Effector memory CD8-positive, alpha-beta T cell (primary cell): ENCODE results near the gene KLK8.
"Not testable (repeated sequence)": the region's sequence is repeated elsewhere in the genome, so short reads cannot be mapped to it uniquely, and the experiment has no call there.

Source experiments
- ATAC-seq: fragments of 150-1000 bp; cut with Tn5 transposase; replicated peaks from 2 replicates; pipeline ENCODE4 v1.10.0; 2021; ENCODE audit warnings: mild to moderate bottlenecking, moderate library complexity
- DNase-seq, 3 experiments: peaks; one replicate each; pipeline ENCODE4 v3.0.0; 2021
- H3K27ac Mint-ChIP-seq, 2 donors: one replicate each; pipeline ENCODE4 v1.8.0; 2022; ENCODE audit warnings: mild to moderate bottlenecking in 2 of 2, mixed read lengths in 2 of 2, moderate library complexity in 2 of 2
- H3K27me3 Mint-ChIP-seq, 2 donors: one replicate each; pipeline ENCODE4 v1.8.0; 2022; ENCODE audit warnings: mixed read lengths in 2 of 2
- H3K36me3 Mint-ChIP-seq: one replicate; pipeline ENCODE4 v1.8.0; 2022; ENCODE audit warnings: mild to moderate bottlenecking, moderate library complexity, mixed read lengths; ENCODE audit not compliant: insufficient read depth
- H3K4me1 Mint-ChIP-seq, 2 donors: one replicate each; pipeline ENCODE4 v1.8.0; 2022; ENCODE audit warnings: low read depth in 2 of 2, mixed read lengths in 2 of 2
- H3K4me3 Mint-ChIP-seq, 2 donors: one replicate each; pipeline ENCODE4 v1.8.0; 2022; ENCODE audit warnings: mild to moderate bottlenecking in 2 of 2, mixed read lengths in 2 of 2, moderate library complexity in 2 of 2
- H3K9me3 Mint-ChIP-seq, 2 donors: one replicate each; pipeline ENCODE4 v1.8.0; 2022; ENCODE audit warnings: mixed read lengths in 2 of 2

KLK8 gene

DNA sequence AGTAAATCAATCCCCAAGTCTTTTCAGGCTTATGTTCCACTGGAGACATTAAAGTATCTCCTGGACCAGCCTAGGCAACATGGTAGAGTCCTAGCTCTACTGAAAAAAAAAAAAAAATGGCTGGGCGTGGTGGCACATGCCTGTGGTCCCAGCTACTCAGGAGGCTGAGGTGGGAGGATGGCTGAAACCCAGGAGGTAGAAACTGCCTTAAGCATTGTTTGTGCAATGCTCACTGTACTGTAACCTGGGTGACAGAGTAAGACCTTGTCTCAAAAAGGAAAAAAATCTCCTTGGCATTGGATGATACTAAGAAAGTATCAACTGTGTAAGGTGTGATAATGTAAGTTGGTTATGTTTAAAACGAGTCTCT, 8.8 kb downstream of the KLK8 start:
- no peaks in the 10 kb centered on the region for H3K9me3 Mint-ChIP-seq
- peaks cover 36 to 50% of the 10 kb centered on the region in 2 donors for H3K27me3 Mint-ChIP-seq
- H3K4me1 Mint-ChIP-seq = no peaks in the 10 kb centered on the region
- no peaks in the 10 kb centered on the region for H3K36me3 Mint-ChIP-seq
- H3K27ac Mint-ChIP-seq = no peak overlapping the region
- DNase-seq (no peak), ATAC-seq (no peak)
- H3K4me3 Mint-ChIP-seq = no peak overlapping the region

DNA sequence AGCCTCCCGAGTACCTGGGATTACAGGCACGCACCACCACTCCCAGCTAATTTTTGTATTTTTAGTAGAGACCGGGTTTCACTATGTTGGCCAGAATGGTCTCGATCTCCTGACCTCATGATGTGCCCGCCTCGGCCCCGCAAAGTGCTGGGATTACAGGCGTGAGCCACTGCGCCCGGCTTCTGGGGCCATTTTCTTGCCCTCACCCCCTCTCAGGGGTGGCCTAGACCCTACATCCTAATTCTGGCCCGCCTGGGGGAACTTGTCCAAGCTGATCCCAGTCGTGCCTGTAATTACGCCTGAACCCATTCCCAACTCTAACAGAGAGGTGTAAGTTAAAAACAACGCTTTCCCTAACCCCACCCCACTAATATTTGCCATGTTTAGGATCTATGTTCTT, 17.0 kb downstream of the KLK8 start:
- not testable (repeated sequence) for H3K4me3 Mint-ChIP-seq, H3K27ac Mint-ChIP-seq, H3K36me3 Mint-ChIP-seq, ATAC-seq, H3K9me3 Mint-ChIP-seq, H3K4me1 Mint-ChIP-seq, DNase-seq
- H3K27me3 Mint-ChIP-seq = peaks cover 67 to 82% of the 10 kb centered on the region in 2 donors

DNA sequence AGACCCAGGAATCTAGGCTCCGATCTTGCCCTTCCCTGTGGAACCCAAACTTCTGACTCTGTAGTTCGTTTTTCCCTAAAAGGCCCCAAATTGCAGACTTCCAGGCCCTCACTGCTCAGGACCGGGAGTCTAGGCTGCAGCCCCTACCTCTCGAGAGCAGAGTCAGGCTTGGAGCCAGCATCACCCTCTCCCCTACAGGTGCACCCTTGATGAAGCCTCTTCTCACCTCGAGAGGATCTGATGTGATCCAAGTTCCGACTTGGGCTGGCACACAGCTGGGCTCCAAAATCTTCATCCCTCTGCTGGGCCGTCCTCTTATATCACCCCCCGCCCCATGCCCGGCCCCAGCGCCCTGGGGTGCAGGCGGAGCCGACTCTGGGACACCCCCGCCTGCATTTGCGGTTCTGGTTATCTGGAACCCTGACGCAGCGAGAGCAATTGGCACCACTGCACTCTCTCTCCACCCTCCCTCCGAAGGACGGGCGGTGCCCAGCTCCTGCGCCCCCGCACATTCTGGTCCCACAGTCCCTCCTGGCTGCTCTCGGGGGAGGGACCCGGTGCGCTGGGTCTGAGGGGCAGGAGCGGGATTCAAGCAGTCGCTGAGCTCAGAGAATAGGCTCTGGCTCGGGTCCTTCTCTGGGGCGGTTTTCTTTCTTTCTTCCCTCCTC, 17.6 kb downstream of the KLK8 start, which contains the start of gene KLK7:
TSS of gene KLK7 (minus strand) at position 293 of the 668 bp plus-strand sequence. CDS start 1,518 bp downstream, outside the sequence.
- Mint-ChIP-seq H3K4me1 (no peaks in the 10 kb centered on the region), H3K9me3 (peaks cover 0 to 2% of the 10 kb centered on the region in 2 donors), H3K36me3 (no peaks in the 10 kb centered on the region), H3K27ac (no peak within 1 kb of the TSS), H3K4me3 (no peak within 1 kb of the TSS), H3K27me3 (peaks cover 66 to 82% of the 10 kb centered on the region in 2 donors)
- ATAC-seq (no peak), DNase-seq (no peak)

DNA sequence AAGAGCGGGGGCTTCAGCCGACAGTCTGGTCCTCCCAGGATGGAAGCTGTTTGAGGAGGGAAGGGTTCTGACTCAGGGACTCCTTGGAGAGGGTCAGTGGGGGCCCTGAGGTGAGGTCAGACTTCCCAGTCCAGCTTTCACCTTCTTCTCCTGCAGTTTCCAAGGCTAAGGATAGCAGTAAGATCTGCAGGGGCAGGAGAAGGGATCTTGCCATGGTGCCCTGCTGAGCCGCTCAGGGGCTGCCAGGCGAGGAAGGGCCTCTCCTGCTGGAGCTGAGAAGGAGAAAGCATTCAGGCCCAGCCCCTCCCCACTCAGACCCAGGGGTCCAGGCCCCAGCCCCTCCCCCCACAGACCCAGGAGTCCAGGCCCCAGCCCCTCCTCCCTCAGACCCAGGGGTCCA, 19.2 kb downstream of the KLK8 start:
- peaks cover 0 to 2% of the 10 kb centered on the region in 2 donors for H3K9me3 Mint-ChIP-seq
- no peak for ATAC-seq
- H3K4me1 Mint-ChIP-seq = no peaks in the 10 kb centered on the region
- no peaks in the 10 kb centered on the region for H3K36me3 Mint-ChIP-seq
- DNase-seq = no peak
- H3K4me3 Mint-ChIP-seq = no peak overlapping the region
- no peak overlapping the region for H3K27ac Mint-ChIP-seq
- peaks cover 67 to 82% of the 10 kb centered on the region in 2 donors for H3K27me3 Mint-ChIP-seq

DNA sequence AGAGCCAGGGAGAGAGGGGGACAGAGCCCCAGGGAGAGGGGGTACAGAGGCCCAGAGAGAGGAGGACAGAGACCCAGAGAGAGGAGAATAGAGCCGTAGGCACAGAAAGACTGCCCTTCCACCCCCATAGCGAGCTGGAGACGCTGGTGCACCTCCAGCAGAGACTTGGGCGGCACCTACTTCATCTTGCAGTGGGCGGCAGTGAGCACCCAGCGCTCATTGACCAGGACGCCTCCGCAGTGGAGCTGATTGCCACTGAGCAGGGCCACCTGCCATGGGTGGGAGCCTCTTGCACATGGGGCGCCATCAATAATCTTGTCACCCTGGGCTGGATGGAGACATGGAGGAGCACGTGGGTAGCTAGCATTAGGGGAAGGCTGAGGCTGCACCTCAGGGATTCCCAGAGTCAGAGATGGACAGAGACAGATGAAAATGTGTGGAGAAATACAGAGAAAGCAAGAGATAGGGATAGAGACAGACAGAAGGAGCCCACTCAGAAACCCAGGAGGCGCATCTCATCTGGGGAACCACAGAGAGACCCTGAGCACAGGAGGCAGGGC, 19.7 kb downstream of the KLK8 start:
- ATAC-seq (no peak), DNase-seq (no peak)
- Mint-ChIP-seq H3K9me3 (peaks cover 0 to 2% of the 10 kb centered on the region in 2 donors), H3K27ac (no peak overlapping the region), H3K4me1 (no peaks in the 10 kb centered on the region), H3K27me3 (peaks cover 70 to 85% of the 10 kb centered on the region in 2 donors), H3K4me3 (no peak overlapping the region), H3K36me3 (no peaks in the 10 kb centered on the region)

DNA sequence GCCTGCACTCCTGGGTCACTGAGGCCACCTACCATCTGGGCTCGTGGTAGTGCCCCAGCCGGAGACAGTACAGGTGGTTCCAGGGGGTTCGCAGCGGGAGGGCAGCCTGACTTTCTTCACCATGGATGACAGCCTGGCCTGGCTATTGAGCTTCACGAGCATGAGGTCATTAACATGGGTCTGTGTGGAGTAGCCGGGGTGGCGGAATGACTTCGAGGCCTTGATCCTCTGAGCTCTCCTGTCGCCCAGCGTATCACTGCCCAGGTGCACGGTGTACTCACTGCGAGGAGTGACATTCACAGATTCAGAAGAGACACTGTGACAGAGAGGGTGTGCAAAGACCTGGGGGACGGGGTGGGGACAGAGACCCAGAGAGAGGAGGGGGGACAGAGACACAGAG, 21.2 kb downstream of the KLK8 start:
- peaks cover 72 to 87% of the 10 kb centered on the region in 2 donors for H3K27me3 Mint-ChIP-seq
- peaks cover 0 to 4% of the 10 kb centered on the region in 2 donors for H3K4me1 Mint-ChIP-seq
- no peaks in the 10 kb centered on the region for H3K36me3 Mint-ChIP-seq
- H3K9me3 Mint-ChIP-seq = peaks cover 0 to 2% of the 10 kb centered on the region in 2 donors
- H3K27ac Mint-ChIP-seq = no peak overlapping the region
- ATAC-seq (no peak), DNase-seq (no peak)
- H3K4me3 Mint-ChIP-seq = no peak overlapping the region

DNA sequence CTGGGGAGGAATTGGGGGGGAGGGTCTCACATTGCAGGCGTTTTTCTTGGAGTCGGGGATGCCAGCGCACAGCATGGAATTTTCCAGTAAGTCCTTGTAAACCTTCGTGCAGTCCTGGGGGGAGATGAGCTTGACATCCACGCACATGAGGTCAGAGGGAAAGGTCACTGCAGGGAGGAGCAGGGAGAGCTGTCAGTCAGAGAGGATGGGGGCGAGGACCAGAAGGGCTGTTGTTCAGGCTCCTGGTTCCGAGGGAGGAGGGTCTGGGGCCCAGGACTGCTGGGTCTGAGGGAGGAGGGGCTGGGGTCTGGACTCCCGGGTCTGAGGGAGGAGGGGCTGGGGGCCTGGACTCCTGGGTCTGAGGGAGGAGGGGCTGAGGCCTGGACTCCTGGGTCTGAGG, 21.6 kb downstream of the KLK8 start:
- H3K27me3 Mint-ChIP-seq = peaks cover 68 to 82% of the 10 kb centered on the region in 2 donors
- no peak overlapping the region for H3K4me3 Mint-ChIP-seq
- H3K36me3 Mint-ChIP-seq = no peaks in the 10 kb centered on the region
- DNase-seq = no peak
- H3K9me3 Mint-ChIP-seq = peaks cover 0 to 2% of the 10 kb centered on the region in 2 donors
- H3K27ac Mint-ChIP-seq = no peak overlapping the region
- H3K4me1 Mint-ChIP-seq = peaks cover 0 to 4% of the 10 kb centered on the region in 2 donors
- no peak for ATAC-seq

DNA sequence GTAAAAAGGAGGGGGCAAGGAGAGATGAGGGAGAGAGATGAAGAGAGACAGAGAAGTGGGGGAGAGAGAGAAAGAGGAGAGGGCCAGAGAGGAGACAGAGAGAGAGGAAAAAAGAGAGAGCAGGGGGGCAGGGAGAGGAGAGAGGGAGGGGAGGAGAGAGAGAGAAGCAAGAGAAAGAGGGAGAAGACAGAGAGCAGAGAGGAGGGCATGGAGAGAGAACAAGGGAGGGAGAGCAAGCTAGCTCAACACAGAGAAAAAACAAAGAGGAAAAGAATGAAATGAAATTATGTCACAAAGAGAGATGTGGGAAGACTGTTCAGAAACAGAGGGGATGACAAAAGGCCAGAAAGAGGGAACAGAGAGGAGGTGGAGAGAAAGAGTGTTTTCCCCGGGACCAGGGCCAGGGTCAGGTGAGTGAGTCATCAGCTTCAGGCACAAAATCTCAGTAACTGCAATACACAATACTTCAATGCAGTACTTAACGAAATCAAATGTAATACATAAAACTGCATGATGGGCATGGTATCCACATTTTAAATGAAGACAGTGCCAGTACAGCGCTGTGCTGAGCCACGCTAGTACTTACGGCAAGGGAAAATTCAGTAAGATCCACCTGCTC, 22.5 kb downstream of the KLK8 start:
- Mint-ChIP-seq H3K9me3 (peaks cover 0 to 2% of the 10 kb centered on the region in 2 donors), H3K27me3 (peaks cover 62 to 74% of the 10 kb centered on the region in 2 donors)
- DNase-seq = no peak

DNA sequence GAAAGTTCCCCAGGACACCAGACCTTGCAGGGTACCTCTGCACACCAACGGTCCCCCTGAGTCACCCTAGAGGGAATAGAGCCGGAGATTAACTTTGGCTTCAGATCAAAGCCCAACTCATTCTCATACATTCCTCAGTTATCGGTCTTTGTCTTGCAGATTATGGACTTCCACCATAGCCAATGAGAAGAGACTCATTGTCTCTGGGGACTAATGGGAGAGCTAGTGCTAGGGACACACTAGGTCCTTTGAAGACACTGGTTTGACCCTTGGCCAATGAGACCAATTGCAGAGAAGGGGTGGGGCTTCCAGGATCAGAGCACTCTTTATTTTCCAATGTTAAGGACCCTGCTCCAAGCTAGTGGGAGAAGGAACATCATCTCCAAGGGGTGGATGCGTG, 23.8 kb downstream of the KLK8 start:
- Mint-ChIP-seq H3K27ac (no peak overlapping the region), H3K4me3 (no peak overlapping the region)

More for the DNA sequence above, 22.5 kb downstream of the KLK8 start:
- Mint-ChIP-seq H3K36me3 (no peaks in the 10 kb centered on the region), H3K27ac (no peak overlapping the region), H3K4me3 (no peak overlapping the region), H3K4me1 (peaks cover 0 to 4% of the 10 kb centered on the region in 2 donors)
- no peak for ATAC-seq

DNA sequence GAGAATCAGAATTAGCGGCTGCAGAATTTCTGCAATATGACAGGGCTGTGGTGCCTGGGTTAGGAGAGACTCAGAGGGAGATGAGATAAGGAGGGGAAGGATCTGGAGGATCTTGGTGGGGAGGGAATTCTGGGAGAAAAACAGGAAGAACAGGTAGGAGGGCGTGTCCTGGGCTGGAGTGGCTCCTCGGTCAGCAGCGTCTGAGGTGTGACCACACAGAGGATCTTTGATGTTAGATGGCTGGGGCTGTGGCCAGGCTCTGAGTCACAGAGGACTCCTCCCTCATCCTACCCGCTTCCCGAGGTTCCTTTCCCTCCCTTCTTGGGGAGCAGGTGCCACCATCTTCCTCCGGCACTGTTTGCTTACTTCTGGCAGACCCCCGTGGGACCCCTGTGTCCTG, 25.6 kb downstream of the KLK8 start:
- H3K4me1 Mint-ChIP-seq = peaks cover 0 to 4% of the 10 kb centered on the region in 2 donors
- no peak for ATAC-seq
- no peak overlapping the region for H3K27ac Mint-ChIP-seq
- no peak for DNase-seq
- H3K9me3 Mint-ChIP-seq = no peaks in the 10 kb centered on the region
- H3K4me3 Mint-ChIP-seq = no peak overlapping the region
- no peaks in the 10 kb centered on the region for H3K36me3 Mint-ChIP-seq
- peaks cover 71 to 81% of the 10 kb centered on the region in 2 donors for H3K27me3 Mint-ChIP-seq

More for the DNA sequence above, 23.8 kb downstream of the KLK8 start:
- H3K9me3 Mint-ChIP-seq = peaks cover 0 to 2% of the 10 kb centered on the region in 2 donors
- H3K36me3 Mint-ChIP-seq = no peaks in the 10 kb centered on the region
- peaks cover 73 to 79% of the 10 kb centered on the region in 2 donors for H3K27me3 Mint-ChIP-seq
- DNase-seq (no peak), ATAC-seq (no peak)
- peaks cover 0 to 4% of the 10 kb centered on the region in 2 donors for H3K4me1 Mint-ChIP-seq

DNA sequence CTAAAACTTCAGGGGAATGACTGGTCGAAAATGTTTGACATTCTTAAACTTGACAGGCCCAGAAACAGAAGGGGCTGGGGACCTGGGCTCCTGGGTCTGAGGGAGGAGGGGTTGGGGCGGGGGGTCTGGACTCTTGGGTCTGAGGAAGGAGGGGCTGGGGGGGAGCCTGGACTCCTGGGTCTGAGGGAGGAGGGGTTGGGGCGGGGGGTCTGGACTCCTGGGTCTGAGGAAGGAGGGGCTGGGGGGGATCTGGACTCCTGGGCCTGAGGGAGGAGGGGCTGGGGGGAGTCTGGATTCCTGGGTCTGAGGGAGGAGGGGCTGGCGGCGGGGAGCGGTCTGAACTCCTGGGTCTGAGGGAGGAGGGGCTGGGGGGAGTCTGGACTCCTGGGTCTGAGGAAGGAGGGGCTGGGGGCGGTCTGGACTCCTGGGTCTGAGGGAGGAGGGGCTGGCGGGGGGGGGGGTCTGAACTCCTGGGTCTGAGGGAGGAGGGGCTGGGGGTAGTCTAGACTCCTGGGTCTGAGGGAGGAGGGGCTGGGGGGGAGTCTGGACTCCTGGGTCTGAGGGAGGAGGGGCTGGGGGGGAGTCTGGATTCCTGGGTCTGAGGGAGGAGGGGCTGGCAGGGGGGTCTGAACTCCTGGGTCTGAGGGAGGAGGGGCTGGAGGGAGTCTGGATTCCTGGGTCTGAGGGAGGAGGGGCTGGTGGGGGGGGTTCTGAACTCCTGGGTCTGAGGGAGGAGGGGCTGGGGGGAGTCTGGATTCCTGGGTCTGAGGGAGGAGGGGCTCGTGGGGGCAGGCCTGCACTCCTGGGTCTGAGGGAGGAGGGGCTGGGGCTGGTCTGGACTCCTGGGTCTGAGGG, 26.5 kb downstream of the KLK8 start:
- H3K27me3 Mint-ChIP-seq = peaks cover 73 to 81% of the 10 kb centered on the region in 2 donors
- DNase-seq = no peak
- H3K36me3 Mint-ChIP-seq = no peaks in the 10 kb centered on the region
- no peaks in the 10 kb centered on the region for H3K9me3 Mint-ChIP-seq
- no peak overlapping the region for H3K27ac Mint-ChIP-seq
- ATAC-seq = no peak
- H3K4me3 Mint-ChIP-seq = no peak overlapping the region
- H3K4me1 Mint-ChIP-seq = peaks cover 0 to 4% of the 10 kb centered on the region in 2 donors

DNA sequence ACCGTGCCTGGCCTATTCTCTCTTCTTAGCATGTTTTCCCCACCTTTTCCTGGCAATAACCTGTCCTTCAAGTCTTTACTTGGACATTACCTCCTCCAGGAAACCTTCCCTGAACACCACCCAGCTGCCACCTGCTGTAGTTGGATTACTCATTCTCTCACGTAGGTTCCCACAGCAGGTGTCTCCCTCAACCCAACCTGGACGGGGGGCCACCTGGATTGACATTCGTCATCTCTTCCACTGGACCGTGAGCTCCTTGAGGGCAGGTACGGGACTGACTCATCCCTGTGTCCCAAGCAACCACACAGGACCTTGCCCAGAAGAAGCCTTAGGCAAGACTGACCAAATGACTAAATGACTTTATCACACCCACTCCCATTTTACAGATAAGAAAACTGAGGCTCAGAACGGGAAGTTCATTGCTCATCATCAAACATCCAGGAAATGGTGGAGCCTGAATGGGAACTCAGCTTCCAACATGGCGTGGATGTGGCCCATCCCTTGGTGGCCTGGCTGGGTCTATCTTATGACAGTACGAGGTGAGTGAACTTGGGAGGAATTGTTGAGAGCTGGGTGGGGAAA, 28.5 kb downstream of the KLK8 start:
- H3K27ac Mint-ChIP-seq = no peak overlapping the region
- H3K27me3 Mint-ChIP-seq = peaks cover 65 to 75% of the 10 kb centered on the region in 2 donors
- no peaks in the 10 kb centered on the region for H3K36me3 Mint-ChIP-seq
- peaks cover 0 to 4% of the 10 kb centered on the region in 2 donors for H3K4me1 Mint-ChIP-seq
- DNase-seq = no peak
- no peak overlapping the region for H3K4me3 Mint-ChIP-seq
- H3K9me3 Mint-ChIP-seq = no peaks in the 10 kb centered on the region
- ATAC-seq = no peak

DNA sequence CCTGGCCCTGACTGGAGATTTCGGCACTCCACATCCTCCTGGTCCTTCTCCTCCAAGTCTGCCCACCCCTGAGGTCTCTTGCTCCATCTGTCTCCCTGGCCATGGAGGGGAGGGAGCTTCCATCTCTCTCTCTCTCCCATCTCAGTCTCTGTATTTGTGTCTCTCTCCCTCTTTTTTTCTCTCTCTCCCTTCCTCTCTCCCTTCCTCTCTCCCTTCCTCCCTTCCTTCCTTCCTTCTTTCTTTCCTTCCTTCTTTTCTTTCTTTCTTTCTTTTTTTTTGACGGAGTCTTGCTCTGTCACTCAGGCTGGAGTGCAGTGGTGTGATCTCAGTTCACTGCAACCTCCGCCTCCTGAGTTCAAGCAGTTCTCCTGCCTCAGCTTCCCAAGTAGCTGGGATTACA, 31.6 kb downstream of the KLK8 start:
- ATAC-seq, H3K4me3 Mint-ChIP-seq, DNase-seq, H3K4me1 Mint-ChIP-seq, H3K9me3 Mint-ChIP-seq, H3K36me3 Mint-ChIP-seq, H3K27ac Mint-ChIP-seq: not testable (repeated sequence)
- H3K27me3 Mint-ChIP-seq = peaks cover 63 to 79% of the 10 kb centered on the region in 2 donors
